ENCODE data around the gene OR6C3. TPM values are rescaled to one million over a fixed set of nuclear protein-coding genes. Genes with fewer than 3 reads are reported as not detected.
"Not testable (repeated sequence)": the region's sequence is repeated elsewhere in the genome, so short reads cannot be mapped to it uniquely, and the experiment has no call there.

The OR6C3 gene
- not detected in 2 replicates for total RNA-seq

GRCh38 chr12:55330446-55330845 lies at the start of gene OR6C3:
TSS of gene OR6C3 (plus strand) at chr12:55330746. CDS start at chr12:55331701, 955 bp downstream.
- intact Hi-C loops (cut with micrococcal nuclease): no loop called here

GRCh38 chr12:55280991-55281390 lies 49.6 kb upstream of the OR6C3 start:
- intact Hi-C loops (cut with micrococcal nuclease): no loop called here

- intact Hi-C loops (cut with micrococcal nuclease): no loop called here
These were observed 40.5 kb upstream of the OR6C3 start for GRCh38 chr12:55289999-55290398.

GRCh38 chr12:55296469-55296868 lies 34.1 kb upstream of the OR6C3 start, which contains the start of gene OR6C6:
TSS of gene OR6C6 (minus strand) at chr12:55296569. CDS start at chr12:55295232, 1,337 bp downstream.
- intact Hi-C loops (cut with micrococcal nuclease): no loop called here

GRCh38 chr12:55314043-55314442 lies 16.5 kb upstream of the OR6C3 start, which contains the start of gene OR6C1:
TSS of gene OR6C1 (plus strand) at chr12:55314343. CDS start at chr12:55320600, 6,257 bp downstream.
- intact Hi-C loops (cut with micrococcal nuclease): no loop called here

- intact Hi-C loops (cut with micrococcal nuclease): no loop called here
These were observed 10.3 kb upstream of the OR6C3 start for GRCh38 chr12:55320201-55320600.

- intact Hi-C loops (cut with micrococcal nuclease): not testable (repeated sequence)
These were observed 4.7 kb upstream of the OR6C3 start for GRCh38 chr12:55325801-55326200.

- intact Hi-C loops (cut with micrococcal nuclease): no loop called here
These were observed 5.5 kb downstream of the OR6C3 start for GRCh38 chr12:55336002-55336401.

- intact Hi-C loops (cut with micrococcal nuclease): not testable (repeated sequence)
These were observed 24.8 kb downstream of the OR6C3 start for GRCh38 chr12:55355338-55355737.

- intact Hi-C loops (cut with micrococcal nuclease): no loop called here
These were observed 32.1 kb downstream of the OR6C3 start, which contains the start of gene OR6C75 for GRCh38 chr12:55362675-55363074. TSS of gene OR6C75 (plus strand) at chr12:55362975. CDS start at chr12:55365111, 2,136 bp downstream.

GRCh38 chr12:55365086-55365485 lies 34.5 kb downstream of the OR6C3 start:
- intact Hi-C loops (cut with micrococcal nuclease): no loop called here

- intact Hi-C loops (cut with micrococcal nuclease): no loop called here
These were observed 42.0 kb downstream of the OR6C3 start for GRCh38 chr12:55372521-55372920.

Other genes with a start within 250 kb of the OR6C3 start
- not detected in 2 replicates for gene OR9K2, start 204.3 kb upstream of the OR6C3 start, total RNA-seq
- gene OR10A7, start 109.7 kb upstream of the OR6C3 start, total RNA-seq: not detected in 2 replicates
- gene OR6C74, start 86.1 kb upstream of the OR6C3 start, total RNA-seq: not detected in 2 replicates
- not detected in 2 replicates for gene OR6C6, start 34.2 kb upstream of the OR6C3 start, total RNA-seq
- gene OR6C1, start 16.4 kb upstream of the OR6C3 start, total RNA-seq: not detected in 2 replicates
- gene OR6C75, start 32.2 kb downstream of the OR6C3 start, total RNA-seq: not detected in 2 replicates
- gene OR6C65, start 69.8 kb downstream of the OR6C3 start, total RNA-seq: not detected in 2 replicates
- gene OR6C76, start 95.5 kb downstream of the OR6C3 start, total RNA-seq: not detected in 2 replicates
- gene OR6C2, start 113.3 kb downstream of the OR6C3 start, total RNA-seq: not detected in 2 replicates
- not detected in 2 replicates for gene OR6C70, start 139.4 kb downstream of the OR6C3 start, total RNA-seq
- gene OR6C68, start 161.6 kb downstream of the OR6C3 start, total RNA-seq: not detected in 2 replicates
- not detected in 2 replicates for gene OR6C4, start 218.9 kb downstream of the OR6C3 start, total RNA-seq
- gene OR2AP1, start 241.7 kb downstream of the OR6C3 start, total RNA-seq: not detected in 2 replicates

Measured in T-helper 1 cell treated with Interleukin-12 subunit alpha and Interleukin-12 subunit beta and Interleukin-4 antibody, amounts not matched to agents 30 ng/mL and 1 ng/mL, for 36 hours (primary cell).